ENCODE results near the gene ERCC6L. TPM values are rescaled to one million over a fixed set of nuclear protein-coding genes. Genes with fewer than 3 reads are reported as not detected.

The ERCC6L gene
- total and polyA plus RNA-seq, 2 of the 13 experiments (the other 11 are each of a cell fraction or from before 2014, with no cell fraction given): 0.86 to 9.5 TPM

- TF ChIP-seq IRF1 (CRISPR knock-in tag; IDR thresholded peaks at IDR 0.05; ENCODE audit: low read depth): no peak
- no peak for TF ChIP-seq ZNF569 (CRISPR knock-in tag; IDR thresholded peaks at IDR 0.05; ENCODE audit: borderline replicate concordance)
- TF ChIP-seq ZNF761 (CRISPR knock-in tag; conservative IDR thresholded peaks at IDR 0.05): no peak
- no peak for TF ChIP-seq ZNF446 (CRISPR knock-in tag; IDR thresholded peaks at IDR 0.05)
- TF ChIP-seq, protein P1, sequence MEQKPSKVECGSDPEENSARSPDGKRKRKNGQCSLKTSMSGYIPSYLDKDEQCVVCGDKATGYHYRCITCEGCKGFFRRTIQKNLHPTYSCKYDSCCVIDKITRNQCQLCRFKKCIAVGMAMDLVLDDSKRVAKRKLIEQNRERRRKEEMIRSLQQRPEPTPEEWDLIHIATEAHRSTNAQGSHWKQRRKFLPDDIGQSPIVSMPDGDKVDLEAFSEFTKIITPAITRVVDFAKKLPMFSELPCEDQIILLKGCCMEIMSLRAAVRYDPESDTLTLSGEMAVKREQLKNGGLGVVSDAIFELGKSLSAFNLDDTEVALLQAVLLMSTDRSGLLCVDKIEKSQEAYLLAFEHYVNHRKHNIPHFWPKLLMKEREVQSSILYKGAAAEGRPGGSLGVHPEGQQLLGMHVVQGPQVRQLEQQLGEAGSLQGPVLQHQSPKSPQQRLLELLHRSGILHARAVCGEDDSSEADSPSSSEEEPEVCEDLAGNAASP (CRISPR knock-in tag; IDR thresholded peaks at IDR 0.05; ENCODE audit: borderline replicate concordance): no peak
- TF ChIP-seq ZMYM4 (CRISPR knock-in tag; IDR thresholded peaks at IDR 0.05): 0 out of 2 replicates have a peak, but pooled peaks have one; percentile 51
- TF ChIP-seq TARDBP (CRISPR knock-in tag; IDR thresholded peaks at IDR 0.05): peak; percentile 58
- TF ChIP-seq ZNF367 (CRISPR knock-in tag; IDR thresholded peaks at IDR 0.05; ENCODE audit: borderline replicate concordance): no peak
- peak; percentile 61 for TF ChIP-seq HNRNPLL (IDR thresholded peaks at IDR 0.05; ENCODE audit: low read depth, low read length, poor library complexity, severe bottlenecking)
- TF ChIP-seq MEIS2 (CRISPR knock-in tag; IDR thresholded peaks at IDR 0.05): no peak
- TF ChIP-seq RBFOX2 (IDR thresholded peaks at IDR 0.05; ENCODE audit: low read depth, low read length): peak; percentile 49; the same call in 1 of the 2 replicates
- TF ChIP-seq ZNF775 (CRISPR knock-in tag; IDR thresholded peaks at IDR 0.05; ENCODE audit: borderline replicate concordance): no peak
- TF ChIP-seq, protein P2, sequence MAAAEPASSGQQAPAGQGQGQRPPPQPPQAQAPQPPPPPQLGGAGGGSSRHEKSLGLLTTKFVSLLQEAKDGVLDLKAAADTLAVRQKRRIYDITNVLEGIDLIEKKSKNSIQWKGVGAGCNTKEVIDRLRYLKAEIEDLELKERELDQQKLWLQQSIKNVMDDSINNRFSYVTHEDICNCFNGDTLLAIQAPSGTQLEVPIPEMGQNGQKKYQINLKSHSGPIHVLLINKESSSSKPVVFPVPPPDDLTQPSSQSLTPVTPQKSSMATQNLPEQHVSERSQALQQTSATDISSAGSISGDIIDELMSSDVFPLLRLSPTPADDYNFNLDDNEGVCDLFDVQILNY (CRISPR knock-in tag; conservative IDR thresholded peaks at IDR 0.05): no peak
- peak; percentile 82 for TF ChIP-seq NFYC (CRISPR knock-in tag; IDR thresholded peaks at IDR 0.05)
- no peak for TF ChIP-seq ZNF256 (CRISPR knock-in tag; conservative IDR thresholded peaks at IDR 0.05)
- TF ChIP-seq STAG1 (CRISPR knock-in tag; IDR thresholded peaks at IDR 0.05): no peak
- TF ChIP-seq FOXJ3 (CRISPR knock-in tag; IDR thresholded peaks at IDR 0.05; ENCODE audit: borderline replicate concordance): peak; percentile 30; the same call in 1 of the 2 replicates
- TF ChIP-seq, protein P3, sequence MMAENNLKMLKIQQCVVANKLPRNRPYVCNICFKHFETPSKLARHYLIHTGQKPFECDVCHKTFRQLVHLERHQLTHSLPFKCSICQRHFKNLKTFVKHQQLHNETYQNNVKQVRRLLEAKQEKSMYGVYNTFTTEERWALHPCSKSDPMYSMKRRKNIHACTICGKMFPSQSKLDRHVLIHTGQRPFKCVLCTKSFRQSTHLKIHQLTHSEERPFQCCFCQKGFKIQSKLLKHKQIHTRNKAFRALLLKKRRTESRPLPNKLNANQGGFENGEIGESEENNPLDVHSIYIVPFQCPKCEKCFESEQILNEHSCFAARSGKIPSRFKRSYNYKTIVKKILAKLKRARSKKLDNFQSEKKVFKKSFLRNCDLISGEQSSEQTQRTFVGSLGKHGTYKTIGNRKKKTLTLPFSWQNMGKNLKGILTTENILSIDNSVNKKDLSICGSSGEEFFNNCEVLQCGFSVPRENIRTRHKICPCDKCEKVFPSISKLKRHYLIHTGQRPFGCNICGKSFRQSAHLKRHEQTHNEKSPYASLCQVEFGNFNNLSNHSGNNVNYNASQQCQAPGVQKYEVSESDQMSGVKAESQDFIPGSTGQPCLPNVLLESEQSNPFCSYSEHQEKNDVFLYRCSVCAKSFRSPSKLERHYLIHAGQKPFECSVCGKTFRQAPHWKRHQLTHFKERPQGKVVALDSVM (CRISPR knock-in tag; IDR thresholded peaks at IDR 0.05): no peak
- no peak for TF ChIP-seq E2F2 (CRISPR knock-in tag; IDR thresholded peaks at IDR 0.05; ENCODE audit: borderline replicate concordance)
These were observed 57.4 kb downstream of the ERCC6L start, which contains the start of gene PIN4 (continued) for GRCh38 chrX:72181178-72182125.

All from HepG2 (cell line).